Lower leg skin (tissue), 4 donors: ENCODE data around the gene RPS10. TPM values are rescaled to one million over a fixed set of nuclear protein-coding genes. Genes with fewer than 3 reads are reported as not detected.

Source experiments
- DNase-seq, 2 donors: peaks; one replicate each; pipeline ENCODE4 v3.0.0-alpha.2; 2019; ENCODE audit warnings: low spot score in 2 of 2
- H3K4me3 ChIP-seq: fragments of 200-600 bp; sonication (generic); 2 replicates; pipeline ENCODE4 v1.5.1; 2017; ENCODE audit warnings: mild to moderate bottlenecking, low read depth; ENCODE audit not compliant: poor library complexity, severe bottlenecking
- POLR2A ChIP-seq, 2 donors: fragments of 450-650 bp; IDR thresholded peaks; one replicate each; pipeline ENCODE4 v1.6.1; 2016 to 2017; ENCODE audit warnings: antibody characterized with exemption in 2 of 2, mild to moderate bottlenecking in 1 of 2, moderate library complexity in 1 of 2
- WGBS, 2 donors: methylation state at CpG; one replicate each; pipeline ENCODE4 v1.1.5; 2018; 5-methylcytosine and 5-hydroxymethylcytosine counted together
- intact Hi-C: fragments of 100-400 bp; cut with DNase I; formaldehyde crosslinking; loops from one replicate; pipeline ENCODE4 v1.15.0; 2023; ENCODE audit warnings: low total_unique reads
- total RNA-seq, 4 donors: library from RNA; depleted of rRNA; stranded (reverse); fragments of >200 nt; gene quantifications; one replicate each; pipeline ENCODE4 v1.1.0, GENCODE V29; 2016
- TF ChIP-seq, protein P1 (sequence below), 3 donors: fragments of 450-650 bp; IDR thresholded peaks; one replicate each; pipeline ENCODE4 v1.5.1; 2016; ENCODE audit warnings: antibody characterized with exemption in 3 of 3, mild to moderate bottlenecking in 3 of 3, moderate library complexity in 2 of 3

Gene RPS10
- total RNA-seq, 4 donors from 2014 or later, result 2,250 to 4,289 (median 3,665) TPM

DNA sequence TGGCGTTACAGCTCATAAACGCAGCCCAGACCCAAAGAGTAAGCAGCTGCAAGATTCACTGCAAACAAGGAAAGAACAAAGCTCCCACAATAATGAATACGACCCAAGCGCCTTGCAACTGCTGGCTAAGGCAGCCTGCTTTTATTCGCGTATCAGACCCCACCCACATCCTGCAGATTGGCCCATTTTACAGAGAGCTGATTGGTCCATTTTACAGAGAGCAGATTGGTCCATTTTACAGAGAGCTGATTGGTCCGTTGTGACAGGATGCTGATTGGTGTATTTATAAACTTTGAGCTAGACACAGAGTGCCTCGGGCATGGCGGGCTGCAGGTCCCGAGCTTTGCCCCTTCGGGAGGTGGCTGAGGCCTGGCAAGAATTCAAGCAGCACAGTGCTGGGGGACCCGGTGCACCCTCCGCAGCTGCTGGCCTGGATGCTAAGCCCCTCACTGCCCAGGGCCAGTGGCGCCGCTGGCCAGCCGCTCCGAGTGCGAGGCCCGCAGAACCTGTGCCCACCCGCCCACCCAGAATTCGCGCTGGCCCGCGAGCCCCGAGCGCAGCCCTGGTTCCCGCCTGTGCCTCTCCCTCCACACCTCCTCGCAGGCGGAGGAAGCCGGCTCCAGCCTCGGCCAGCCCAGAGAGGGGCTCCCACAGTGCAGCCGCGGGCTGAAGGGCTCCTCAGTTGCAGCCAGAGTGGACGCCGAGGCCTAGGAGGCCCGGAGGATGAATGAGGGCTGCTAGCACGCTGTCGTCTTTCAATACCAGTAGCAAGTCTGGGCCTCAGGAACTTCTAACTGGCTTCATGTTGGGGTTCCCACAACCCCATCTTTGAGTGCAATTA lies 11.2 kb upstream of the RPS10 start:
- 89 to 91% methylated on average over 21 to 30 of the region's 38 CpGs for WGBS, 2 donors
- DNase-seq, result no peak
- TF ChIP-seq POLR2A (IDR thresholded peaks at IDR 0.05), result no peak
- TF ChIP-seq, protein P1, sequence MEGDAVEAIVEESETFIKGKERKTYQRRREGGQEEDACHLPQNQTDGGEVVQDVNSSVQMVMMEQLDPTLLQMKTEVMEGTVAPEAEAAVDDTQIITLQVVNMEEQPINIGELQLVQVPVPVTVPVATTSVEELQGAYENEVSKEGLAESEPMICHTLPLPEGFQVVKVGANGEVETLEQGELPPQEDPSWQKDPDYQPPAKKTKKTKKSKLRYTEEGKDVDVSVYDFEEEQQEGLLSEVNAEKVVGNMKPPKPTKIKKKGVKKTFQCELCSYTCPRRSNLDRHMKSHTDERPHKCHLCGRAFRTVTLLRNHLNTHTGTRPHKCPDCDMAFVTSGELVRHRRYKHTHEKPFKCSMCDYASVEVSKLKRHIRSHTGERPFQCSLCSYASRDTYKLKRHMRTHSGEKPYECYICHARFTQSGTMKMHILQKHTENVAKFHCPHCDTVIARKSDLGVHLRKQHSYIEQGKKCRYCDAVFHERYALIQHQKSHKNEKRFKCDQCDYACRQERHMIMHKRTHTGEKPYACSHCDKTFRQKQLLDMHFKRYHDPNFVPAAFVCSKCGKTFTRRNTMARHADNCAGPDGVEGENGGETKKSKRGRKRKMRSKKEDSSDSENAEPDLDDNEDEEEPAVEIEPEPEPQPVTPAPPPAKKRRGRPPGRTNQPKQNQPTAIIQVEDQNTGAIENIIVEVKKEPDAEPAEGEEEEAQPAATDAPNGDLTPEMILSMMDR (IDR thresholded peaks at IDR 0.05), result no peak

DNA sequence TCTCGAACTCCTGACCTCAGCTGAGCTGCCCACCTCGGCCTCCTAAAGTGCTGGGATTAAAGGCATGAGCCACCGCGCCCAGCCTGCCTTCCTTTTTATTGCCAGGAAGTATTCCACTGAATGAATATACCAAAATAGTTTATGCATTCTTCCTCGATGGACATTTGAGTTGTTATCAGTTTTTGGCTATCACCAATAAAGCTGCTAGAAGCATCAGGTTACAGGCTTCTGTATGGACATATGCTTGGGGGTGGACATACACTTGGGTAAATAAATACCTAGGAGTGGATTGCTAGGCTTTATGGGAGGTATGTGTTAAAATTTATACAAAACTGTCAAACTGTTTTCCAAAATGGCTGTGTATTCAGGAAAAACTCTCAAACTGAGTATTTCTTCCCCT lies 10.0 kb upstream of the RPS10 start:
- DNase-seq, result no peak
- no peak overlapping the region for H3K4me3 ChIP-seq
- TF ChIP-seq, protein P1 (IDR thresholded peaks at IDR 0.05), result no peak
- no peak for TF ChIP-seq POLR2A (IDR thresholded peaks at IDR 0.05)
- WGBS, 2 donors, result 78 to 79% methylated on average over 5 of the region's 5 CpGs
- intact Hi-C loops, result no loop called here

More for the DNA sequence above, 11.2 kb upstream of the RPS10 start:
- intact Hi-C loops, result no loop called here
- H3K4me3 ChIP-seq, result no peak overlapping the region

DNA sequence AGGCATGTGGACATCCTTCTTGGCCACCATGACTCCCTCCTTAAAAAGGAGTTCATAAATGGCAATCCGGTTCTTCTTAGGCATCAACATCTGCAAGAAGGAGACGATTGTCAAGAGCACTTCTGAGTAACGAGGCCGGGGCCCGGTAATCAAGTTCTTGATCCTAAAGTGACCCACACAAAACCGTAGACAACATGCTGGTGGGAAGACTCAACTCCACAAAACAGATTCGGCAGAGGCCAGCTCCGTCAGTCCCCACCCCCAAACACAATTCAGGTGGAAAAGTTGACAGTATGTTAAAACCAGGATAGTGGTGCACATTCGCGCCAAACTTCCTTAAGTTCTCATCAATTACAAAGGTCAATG lies 754 bp downstream of the RPS10 start:
- intact Hi-C loops, result no loop called here
- 2% methylated on average over 10 of the region's 10 CpGs for WGBS, 2 donors
- no peak for DNase-seq
- TF ChIP-seq, protein P1 (IDR thresholded peaks at IDR 0.05), result no peak
- TF ChIP-seq POLR2A (IDR thresholded peaks at IDR 0.05), result no peak
- peak overlapping the region; percentile 81 for H3K4me3 ChIP-seq

DNA sequence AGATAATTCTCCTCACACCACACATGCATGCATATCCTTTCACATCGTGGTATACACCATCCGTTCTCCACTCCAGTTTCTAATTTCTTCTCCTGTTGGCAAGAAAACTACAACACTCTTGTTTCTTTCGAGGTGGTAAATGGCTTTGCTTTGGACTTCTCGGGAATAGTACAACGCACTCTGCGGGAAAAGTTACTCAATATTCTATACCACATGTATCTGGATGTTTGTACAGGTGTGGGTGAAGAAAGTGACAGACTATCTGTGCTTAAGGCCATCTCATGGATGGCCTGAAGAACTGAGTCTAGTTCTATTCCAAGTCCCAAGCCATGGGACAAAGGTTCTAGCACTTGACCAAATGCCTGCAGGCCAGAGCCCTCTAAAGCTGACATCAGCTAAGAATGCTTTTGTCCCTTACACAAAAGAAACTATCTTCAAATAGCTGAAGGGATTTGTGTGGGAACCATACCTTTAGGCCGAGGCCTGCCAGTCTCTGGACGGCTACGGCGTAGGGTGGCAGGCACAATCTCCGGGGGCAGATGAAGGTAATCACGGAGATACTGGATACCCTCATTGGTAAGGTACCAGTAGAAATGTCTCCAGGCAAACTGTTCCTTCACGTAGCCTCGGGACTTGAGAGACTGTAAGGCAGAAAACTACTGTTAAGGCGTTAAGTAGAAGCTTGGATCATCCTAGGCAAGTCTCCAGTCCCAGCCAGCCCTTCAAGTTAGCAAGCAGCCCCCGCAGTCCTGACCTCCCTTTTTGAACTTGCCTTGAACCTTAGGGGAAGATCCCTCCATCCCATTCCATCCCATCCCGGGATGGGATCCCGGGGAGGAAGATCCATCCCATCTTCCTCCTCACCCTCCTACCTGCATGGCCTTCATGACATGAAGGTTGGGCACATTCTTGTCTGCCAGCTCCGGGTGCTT lies 1.4 kb downstream of the RPS10 start:
- intact Hi-C loops, result loop anchor here (5.0 kb wide), 1 partner anchor 227 kb away; no protein-coding TSS in a partner anchor
- no peak for TF ChIP-seq POLR2A (IDR thresholded peaks at IDR 0.05)
- TF ChIP-seq, protein P1 (IDR thresholded peaks at IDR 0.05), result no peak
- WGBS, 2 donors, result 70 to 79% methylated on average over 19 of the region's 19 CpGs
- H3K4me3 ChIP-seq, result peak overlapping the region; percentile 81
- DNase-seq, result no peak

DNA sequence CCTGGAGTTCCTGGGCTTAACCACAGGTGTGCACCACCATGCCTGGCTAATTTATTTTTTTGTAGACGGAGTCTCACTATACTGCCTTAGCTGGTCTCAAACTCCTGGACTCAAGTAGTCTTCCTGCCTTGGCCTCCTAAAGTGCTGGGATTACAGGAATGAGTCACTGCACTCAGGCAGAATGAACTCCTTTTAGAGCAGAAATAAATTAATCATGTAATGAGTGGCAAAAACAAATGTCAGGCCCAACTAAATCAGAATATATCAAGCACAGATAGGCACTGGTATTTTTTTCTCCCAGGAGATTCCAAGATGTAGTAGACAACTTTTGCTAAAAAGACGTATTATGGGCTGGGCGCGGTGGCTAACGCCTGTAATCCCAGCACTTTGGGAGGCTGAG lies 2.6 kb downstream of the RPS10 start:
- no peak overlapping the region for H3K4me3 ChIP-seq
- no peak for DNase-seq
- 93 to 94% methylated on average over 5 of the region's 5 CpGs for WGBS, 2 donors
- intact Hi-C loops, result loop anchor here (5.0 kb wide), 1 partner anchor 226 kb away; no protein-coding TSS in a partner anchor
- TF ChIP-seq POLR2A (IDR thresholded peaks at IDR 0.05), result no peak
- TF ChIP-seq, protein P1 (IDR thresholded peaks at IDR 0.05), result no peak
